Gastroesophageal sphincter (tissue), 3 donors: ENCODE measurements around the gene GOLGA6L10.
"Not testable (repeated sequence)": the region's sequence is repeated elsewhere in the genome, so short reads cannot be mapped to it uniquely, and the experiment has no call there.

Experiments
- CTCF ChIP-seq, 4 experiments: fragments of 200-600 bp in 2 of 4; fragments of 450-650 bp in 2 of 4; sonication (generic) in 1 of 4; IDR thresholded peaks; one replicate each; pipeline ENCODE4 v1.5.1; 2017 to 2019; ENCODE audit warnings: antibody characterized with exemption in 4 of 4, mild to moderate bottlenecking in 2 of 4, moderate library complexity in 2 of 4
- EP300 ChIP-seq: sonication (generic); formaldehyde crosslinking; IDR thresholded peaks from one replicate; pipeline ENCODE4 v1.6.1; 2017; ENCODE audit warnings: antibody characterized with exemption, mild to moderate bottlenecking
- POLR2A ChIP-seq, 2 donors: fragments of 450-650 bp; IDR thresholded peaks; one replicate each; pipeline ENCODE4 v1.6.1; 2017; ENCODE audit warnings: antibody characterized with exemption in 2 of 2, mild to moderate bottlenecking in 2 of 2, moderate library complexity in 1 of 2
- POLR2AphosphoS5 ChIP-seq: sonication (generic); formaldehyde crosslinking; IDR thresholded peaks from one replicate; pipeline ENCODE4 v1.6.1; 2017; ENCODE audit warnings: antibody characterized with exemption

- TF ChIP-seq CTCF (IDR thresholded peaks at IDR 0.05); POLR2AphosphoS5; EP300; POLR2A (IDR thresholded peaks at IDR 0.05): not testable (repeated sequence)
Measured at GRCh38 chr15:82338573-82338972, 10.7 kb downstream of the GOLGA6L10 start.
